SHP77 (cell line): ENCODE data around the gene CAB39L.

Experiments used
- DNase-seq, 2 experiments: peaks; one replicate each; lab custom pipeline; 2025; lab: John Stamatoyannopoulos, UW

CAB39L gene

GRCh38 chr13:49441846-49442245 is 2.0 kb downstream of the CAB39L start:
- no peak for DNase-seq

DNA sequence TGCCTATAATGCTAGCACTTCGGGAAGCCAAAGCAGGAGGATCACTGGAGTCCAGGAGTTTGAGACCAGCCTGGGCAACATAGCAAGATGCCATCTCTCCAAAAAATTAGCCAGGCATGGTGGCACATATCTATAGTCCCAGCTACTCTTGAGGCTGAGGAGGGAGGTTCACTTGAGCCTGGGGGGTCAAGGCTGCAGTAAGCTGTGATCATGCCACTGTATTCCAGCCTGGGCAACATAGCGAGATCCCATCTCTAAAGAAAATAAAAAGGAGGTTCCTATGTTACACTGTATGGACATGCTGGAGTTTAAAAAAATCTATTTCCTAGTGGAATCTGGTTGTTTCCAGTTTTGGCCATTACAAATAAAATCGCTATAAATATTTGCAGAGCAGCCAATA is 2.6 kb downstream of the CAB39L start:
- DNase-seq = no peak

DNA sequence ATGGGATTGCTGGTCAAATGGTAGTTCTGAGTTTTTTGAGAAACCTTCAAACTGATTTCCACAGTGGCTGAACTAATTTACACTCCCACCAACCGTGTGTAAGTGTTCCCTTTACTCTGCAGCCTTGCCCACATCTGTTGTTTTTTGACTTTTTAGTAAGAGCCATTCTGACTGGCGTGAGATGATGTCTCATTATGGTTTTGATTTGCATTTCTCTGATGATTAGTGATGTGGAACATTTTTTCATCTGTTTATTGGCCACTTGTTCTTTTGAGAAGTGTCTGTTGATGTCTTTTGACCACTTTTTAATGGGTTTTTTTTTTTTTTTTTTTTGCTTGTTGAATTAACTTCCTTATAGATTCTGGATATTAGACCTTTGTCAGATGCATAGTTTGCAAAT is 4.3 kb downstream of the CAB39L start:
- no peak for DNase-seq

DNA sequence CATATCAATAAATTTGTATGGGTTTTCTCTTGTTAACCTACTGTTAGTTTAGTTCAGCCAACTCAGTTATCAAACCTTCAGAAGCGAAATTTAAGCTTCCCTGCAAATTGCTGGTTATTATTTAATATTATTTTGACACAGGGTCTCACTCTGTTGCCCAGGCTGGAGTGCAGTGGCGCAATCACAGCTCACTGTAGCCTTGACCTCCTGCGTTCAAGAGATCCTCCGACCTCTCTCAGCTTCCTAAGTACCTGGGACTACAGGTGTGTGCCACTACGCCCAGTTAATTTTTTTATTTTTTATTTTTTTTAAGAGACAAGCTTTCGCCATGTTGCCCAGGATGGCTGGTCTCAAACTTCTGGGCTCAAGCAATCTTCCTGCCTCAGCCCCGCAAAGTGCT is 6.2 kb downstream of the CAB39L start:
- no peak for DNase-seq

DNA sequence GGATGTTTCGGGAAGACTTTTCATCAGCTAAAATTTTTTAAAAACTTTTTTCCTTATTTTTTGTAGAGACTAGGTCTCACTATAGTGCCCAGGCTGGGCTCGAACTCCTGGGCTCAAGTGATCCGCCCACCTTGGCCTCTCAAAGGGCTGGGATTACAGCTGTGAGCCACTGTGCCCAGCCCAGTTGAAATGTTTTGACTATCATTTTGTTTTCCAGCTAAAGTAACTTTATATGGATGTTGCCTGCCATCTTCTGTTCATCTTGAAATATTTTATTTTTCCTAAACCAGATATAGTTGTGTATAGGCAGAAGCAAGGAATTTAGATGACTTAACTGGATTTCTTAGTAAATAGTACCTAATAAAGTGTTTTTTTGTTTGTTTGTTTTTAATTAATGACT is 7.0 kb downstream of the CAB39L start:
- no peak for DNase-seq

GRCh38 chr13:49435992-49436391 is 7.9 kb downstream of the CAB39L start:
- no peak for DNase-seq

- no peak for DNase-seq
Observed at GRCh38 chr13:49429121-49429520, 14.7 kb downstream of the CAB39L start.

GRCh38 chr13:49428041-49428763 is 15.7 kb downstream of the CAB39L start:
- no peak for DNase-seq

- DNase-seq = no peak
Observed at GRCh38 chr13:49424011-49424560, 19.8 kb downstream of the CAB39L start.

- DNase-seq = peak in 1 of 2 experiments; percentile 15
Observed at GRCh38 chr13:49421391-49421790, 22.5 kb downstream of the CAB39L start.

GRCh38 chr13:49419276-49419675 is 24.6 kb downstream of the CAB39L start:
- DNase-seq = no peak

- DNase-seq = no peak
Observed at GRCh38 chr13:49418206-49418605, 25.7 kb downstream of the CAB39L start.

GRCh38 chr13:49417161-49417560 is 26.7 kb downstream of the CAB39L start:
- no peak for DNase-seq

DNA sequence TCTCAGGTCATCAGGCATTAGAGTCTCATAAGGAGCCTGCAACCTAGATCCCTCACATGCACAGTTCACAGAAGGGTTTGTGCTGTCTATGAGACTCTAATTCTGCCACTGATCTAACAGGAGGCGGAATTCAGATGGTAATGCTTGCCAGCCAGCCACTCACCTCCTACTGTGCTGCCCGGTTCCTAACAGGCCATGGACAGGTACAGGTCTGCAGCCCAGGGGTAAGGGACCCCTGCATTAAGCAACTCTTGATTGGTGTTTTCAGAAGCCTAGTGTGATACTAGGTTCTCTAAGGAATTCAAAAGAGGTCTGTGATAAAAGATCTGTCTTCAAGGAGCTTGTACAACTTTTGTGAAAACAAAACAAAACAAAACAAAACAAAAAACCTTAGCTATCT is 31.1 kb downstream of the CAB39L start:
- no peak for DNase-seq

DNA sequence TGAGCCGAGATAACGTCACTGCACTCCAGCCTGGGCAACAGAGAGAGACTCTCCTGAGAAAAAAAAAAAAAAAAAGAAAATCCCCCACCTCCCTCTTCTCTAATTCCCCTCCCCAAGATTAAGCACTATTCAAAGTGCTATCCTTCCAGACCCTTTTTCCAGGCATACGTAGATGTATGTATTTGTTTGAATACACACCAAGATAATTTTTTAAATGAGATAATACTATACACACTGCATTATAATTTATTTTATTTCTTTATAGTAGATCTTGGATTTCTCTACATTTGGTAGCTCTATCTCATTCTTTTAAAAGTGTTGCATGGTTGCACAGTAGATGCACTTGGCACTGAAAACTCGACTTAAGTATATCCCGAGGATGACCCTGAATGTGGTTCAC is 32.5 kb downstream of the CAB39L start:
- no peak for DNase-seq

GRCh38 chr13:49410477-49410876 is 33.4 kb downstream of the CAB39L start:
- no peak for DNase-seq

DNA sequence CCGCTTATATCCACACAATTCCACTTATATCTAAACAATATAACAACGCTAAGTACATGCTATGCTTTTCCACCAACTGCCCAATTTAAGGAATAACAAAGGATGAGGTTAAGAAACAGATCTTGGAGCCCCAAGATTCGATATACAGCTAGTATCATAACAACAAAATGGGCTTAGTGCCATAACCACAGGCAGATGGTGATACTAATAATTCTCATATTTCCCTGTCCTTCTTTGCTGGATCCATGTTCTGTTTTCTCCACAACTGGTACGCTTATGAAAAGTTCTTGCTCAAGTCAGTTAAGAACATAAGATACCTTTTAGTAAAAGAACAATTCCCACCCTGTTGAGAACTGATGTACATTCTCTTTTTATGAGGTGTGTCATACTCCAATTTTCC is 33.9 kb downstream of the CAB39L start:
- DNase-seq = no peak

DNA sequence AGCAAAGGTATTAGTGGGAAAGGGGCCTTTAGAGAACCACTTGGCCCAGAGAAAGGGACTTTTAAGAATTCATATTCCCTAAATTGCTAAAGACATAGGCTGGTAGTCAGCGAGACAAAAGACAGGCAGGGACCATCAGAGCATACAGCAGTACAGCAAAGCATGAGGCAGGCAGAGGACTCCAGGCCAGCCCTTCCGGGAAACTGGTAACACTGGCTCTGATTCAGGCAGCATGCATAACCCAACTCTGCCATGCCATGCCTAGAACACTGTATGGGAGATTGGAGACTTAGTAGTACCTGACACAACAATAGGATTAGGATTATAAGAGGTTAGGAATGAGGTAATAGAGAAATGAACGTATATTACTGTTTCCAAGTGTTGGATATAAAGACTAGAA is 34.9 kb downstream of the CAB39L start:
- DNase-seq = no peak

DNA sequence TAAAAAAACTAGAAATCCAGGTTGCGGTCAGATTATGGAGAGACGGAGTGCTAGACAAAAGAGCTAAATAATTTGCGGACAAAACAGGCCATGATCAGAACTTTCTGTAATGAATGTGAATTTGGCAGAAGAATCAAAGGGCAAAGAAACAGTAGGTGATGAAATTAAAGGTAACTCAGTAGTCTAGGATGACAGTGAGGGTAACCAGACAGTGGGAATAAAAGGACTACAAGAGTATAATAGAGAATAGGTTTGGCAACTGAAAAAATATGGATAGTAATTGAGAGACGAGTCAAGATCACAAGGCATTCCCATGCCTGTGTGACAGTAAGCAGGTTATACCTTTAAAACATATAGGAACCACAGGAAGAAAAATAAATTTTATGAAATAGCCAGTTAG is 35.9 kb downstream of the CAB39L start:
- no peak for DNase-seq

GRCh38 chr13:49407068-49407467 is 36.8 kb downstream of the CAB39L start:
- no peak for DNase-seq

DNA sequence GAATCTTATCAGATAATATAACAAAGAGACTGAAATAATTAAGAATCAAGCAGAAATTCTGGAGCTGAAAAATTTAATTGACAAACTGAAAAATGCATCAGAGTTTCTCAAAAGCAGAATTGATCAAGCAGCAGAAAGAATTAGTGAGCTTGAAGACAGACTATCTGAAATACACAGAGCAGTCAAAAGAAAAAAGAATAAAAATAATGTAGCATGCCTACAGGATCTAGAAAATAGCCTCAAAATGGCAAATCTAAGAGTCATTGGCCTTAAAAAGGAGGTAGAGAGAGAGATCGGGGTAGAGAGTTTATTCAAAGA is 39.2 kb downstream of the CAB39L start:
- no peak for DNase-seq

GRCh38 chr13:49403996-49404702 is 39.7 kb downstream of the CAB39L start:
- no peak for DNase-seq

DNA sequence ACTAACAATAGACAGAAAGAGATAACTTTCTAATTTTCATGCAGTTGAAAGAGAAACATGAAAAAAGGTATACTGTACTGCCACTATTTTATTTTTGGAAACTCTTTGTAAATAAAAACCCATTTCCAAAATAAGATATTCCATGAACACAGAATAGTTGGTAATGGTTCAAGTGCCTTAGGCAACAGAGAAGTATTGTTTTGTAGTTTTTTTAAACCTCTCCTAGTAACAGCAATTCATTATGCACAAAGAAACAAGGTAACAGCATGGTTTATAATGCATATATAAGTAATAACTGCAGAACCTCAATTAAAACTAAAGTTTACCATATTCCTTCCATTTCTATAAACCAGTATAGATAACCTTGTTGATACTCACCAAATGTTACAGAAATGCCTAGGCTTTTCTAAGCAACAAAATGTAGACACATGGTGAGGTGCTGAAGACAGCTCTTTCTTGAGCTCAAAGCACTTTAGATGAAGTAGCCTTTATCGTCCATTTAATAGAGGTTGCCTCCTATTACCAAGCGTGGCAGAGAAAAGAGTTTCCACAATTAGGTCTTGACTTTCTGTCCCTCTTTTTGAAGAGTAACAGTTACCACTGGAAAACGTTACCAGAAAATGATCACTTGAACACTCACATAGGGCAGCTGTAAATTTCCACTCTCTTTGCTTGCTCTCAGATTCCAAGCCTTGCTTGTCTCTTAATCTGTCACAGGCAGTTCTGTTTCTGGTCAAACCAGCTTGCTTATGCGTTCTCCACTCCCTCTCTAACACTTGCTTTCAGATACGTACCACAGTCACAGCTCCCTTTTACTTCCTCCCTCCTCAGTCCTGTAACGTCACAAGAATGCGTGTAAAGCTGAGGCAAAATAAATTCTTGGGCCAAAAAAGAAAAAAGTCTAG is 42.9 kb downstream of the CAB39L start:
- no peak for DNase-seq
